ENCODE results near the gene CACNA1I. TPM values are rescaled to one million over a fixed set of nuclear protein-coding genes. Genes with fewer than 3 reads are reported as not detected.
"Not testable (repeated sequence)": the region's sequence is repeated elsewhere in the genome, so short reads cannot be mapped to it uniquely, and the experiment has no call there.

CACNA1I gene
- total RNA-seq (2021) (2.1 to 2.9 TPM (median 2.3 TPM) in 3 replicates), Bru-seq, nascent RNA (percentile 17 among the genes with signal in this experiment)
- long read RNA-seq, experiment 1, partial matches to known transcripts: 1 of 5 reads
- long read RNA-seq, experiment 1, other reads (novel, unspliced or antisense): 4 of 5 reads
- long read RNA-seq, experiment 2, partial matches to known transcripts: 9 of 9 reads
- long read RNA-seq, experiment 2, other reads (novel, unspliced or antisense): 0 of 9 reads
- long read RNA-seq, experiment 3: 0 reads

- H3K27me3 Mint-ChIP-seq (ENCODE audit: low read depth): no peaks in the 10 kb centered on the region; the same call in 1 of the 2 replicates
- ChIA-PET POLR2A (no interaction called here), CTCF (interaction anchor here (1.6 kb wide), 1 partner anchor 36 kb away, joined by 8 read pairs; no protein-coding TSS in a partner anchor)
- ATAC-seq: no peak
- H3K9me3 Mint-ChIP-seq: peaks cover 4% of the 10 kb centered on the region
- TF ChIP-seq ZBTB21 (CRISPR knock-in tag; IDR thresholded peaks at IDR 0.05; ENCODE audit: borderline replicate concordance) (no peak), GRHL2 (CRISPR knock-in tag; IDR thresholded peaks at IDR 0.05; ENCODE audit: insufficient replicate concordance, severe bottlenecking) (no peak), ZNF423 (CRISPR knock-in tag; IDR thresholded peaks at IDR 0.05) (no peak), CTCF (IDR thresholded peaks at IDR 0.05) (no peak), ZNF263 (CRISPR knock-in tag; IDR thresholded peaks at IDR 0.05; ENCODE audit: low read depth) (no peak)
- TF ChIP-seq, protein P1, sequence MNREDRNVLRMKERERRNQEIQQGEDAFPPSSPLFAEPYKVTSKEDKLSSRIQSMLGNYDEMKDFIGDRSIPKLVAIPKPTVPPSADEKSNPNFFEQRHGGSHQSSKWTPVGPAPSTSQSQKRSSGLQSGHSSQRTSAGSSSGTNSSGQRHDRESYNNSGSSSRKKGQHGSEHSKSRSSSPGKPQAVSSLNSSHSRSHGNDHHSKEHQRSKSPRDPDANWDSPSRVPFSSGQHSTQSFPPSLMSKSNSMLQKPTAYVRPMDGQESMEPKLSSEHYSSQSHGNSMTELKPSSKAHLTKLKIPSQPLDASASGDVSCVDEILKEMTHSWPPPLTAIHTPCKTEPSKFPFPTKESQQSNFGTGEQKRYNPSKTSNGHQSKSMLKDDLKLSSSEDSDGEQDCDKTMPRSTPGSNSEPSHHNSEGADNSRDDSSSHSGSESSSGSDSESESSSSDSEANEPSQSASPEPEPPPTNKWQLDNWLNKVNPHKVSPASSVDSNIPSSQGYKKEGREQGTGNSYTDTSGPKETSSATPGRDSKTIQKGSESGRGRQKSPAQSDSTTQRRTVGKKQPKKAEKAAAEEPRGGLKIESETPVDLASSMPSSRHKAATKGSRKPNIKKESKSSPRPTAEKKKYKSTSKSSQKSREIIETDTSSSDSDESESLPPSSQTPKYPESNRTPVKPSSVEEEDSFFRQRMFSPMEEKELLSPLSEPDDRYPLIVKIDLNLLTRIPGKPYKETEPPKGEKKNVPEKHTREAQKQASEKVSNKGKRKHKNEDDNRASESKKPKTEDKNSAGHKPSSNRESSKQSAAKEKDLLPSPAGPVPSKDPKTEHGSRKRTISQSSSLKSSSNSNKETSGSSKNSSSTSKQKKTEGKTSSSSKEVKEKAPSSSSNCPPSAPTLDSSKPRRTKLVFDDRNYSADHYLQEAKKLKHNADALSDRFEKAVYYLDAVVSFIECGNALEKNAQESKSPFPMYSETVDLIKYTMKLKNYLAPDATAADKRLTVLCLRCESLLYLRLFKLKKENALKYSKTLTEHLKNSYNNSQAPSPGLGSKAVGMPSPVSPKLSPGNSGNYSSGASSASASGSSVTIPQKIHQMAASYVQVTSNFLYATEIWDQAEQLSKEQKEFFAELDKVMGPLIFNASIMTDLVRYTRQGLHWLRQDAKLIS (CRISPR knock-in tag; IDR thresholded peaks at IDR 0.05; ENCODE audit: borderline replicate concordance): no peak
- H3K4me1 Mint-ChIP-seq: peaks cover 4% of the 10 kb centered on the region; the same call in 1 of the 2 replicates
- H3K27ac Mint-ChIP-seq: no peak within 1 kb of the TSS
- no peaks in the 10 kb centered on the region for H3K36me3 Mint-ChIP-seq
- no peak for DNase-seq (ENCODE audit: low spot score)
- H3K4me3 Mint-ChIP-seq: no peak within 1 kb of the TSS
Observed at GRCh38 chr22:39570665-39571064, at the start of gene CACNA1I. Gene CACNA1I, plus strand, starts transcription at chr22:39570753. Its CDS starts 0 bp downstream, at chr22:39570753.

- peaks cover 44% of the 10 kb centered on the region for H3K4me1 Mint-ChIP-seq
- DNase-seq (ENCODE audit: low spot score); CTCF ChIA-PET: not testable (repeated sequence)
Observed at GRCh38 chr22:39521106-39521885, 49.3 kb upstream of the CACNA1I start.

GRCh38 chr22:39522091-39522490 lies 48.5 kb upstream of the CACNA1I start:
- H3K9me3 Mint-ChIP-seq; ATAC-seq; DNase-seq (ENCODE audit: low spot score): not testable (repeated sequence)
- Mint-ChIP-seq H3K27ac (peak overlapping the region; percentile 94), H3K4me3 (peak overlapping the region; percentile 95), H3K36me3 (peaks cover 47% of the 10 kb centered on the region), H3K4me1 (peaks cover 44% of the 10 kb centered on the region), H3K27me3 (ENCODE audit: low read depth) (peaks cover 14% of the 10 kb centered on the region)
- ChIA-PET CTCF (interaction anchor here (1.3 to 4.7 kb wide), 2 partner anchors 26 to 28 kb away, joined by 3 to 21 read pairs; no protein-coding TSS in a partner anchor), POLR2A (interaction anchor here (1.0 kb wide), 1 partner anchor 211 kb away, joined by 6 read pairs; no protein-coding TSS in a partner anchor)

More at GRCh38 chr22:39521106-39521885, 49.3 kb upstream of the CACNA1I start:
- POLR2A ChIA-PET: interaction anchor here (1.7 kb wide), 1 partner anchor 8 kb away, joined by 15 read pairs; no protein-coding TSS in a partner anchor
- peak overlapping the region; percentile 100 for H3K27ac Mint-ChIP-seq
- ATAC-seq, H3K9me3 Mint-ChIP-seq: not testable (repeated sequence)
- H3K36me3 Mint-ChIP-seq: peaks cover 51% of the 10 kb centered on the region
- peak; percentile 23; the same call in 1 of the 2 replicates for TF ChIP-seq RORB (CRISPR knock-in tag; IDR thresholded peaks at IDR 0.05)
- peaks cover 21% of the 10 kb centered on the region for H3K27me3 Mint-ChIP-seq (ENCODE audit: low read depth)
- peak overlapping the region; percentile 95 for H3K4me3 Mint-ChIP-seq

GRCh38 chr22:39522567-39523300 lies 47.8 kb upstream of the CACNA1I start:
- Mint-ChIP-seq H3K4me3 (peak overlapping the region; percentile 95), H3K9me3 (no peaks in the 10 kb centered on the region), H3K4me1 (peaks cover 48% of the 10 kb centered on the region), H3K27ac (peak overlapping the region; percentile 94), H3K27me3 (ENCODE audit: low read depth) (peaks cover 8% of the 10 kb centered on the region), H3K36me3 (peaks cover 44% of the 10 kb centered on the region)
- no peak for DNase-seq (ENCODE audit: low spot score)
- ChIA-PET POLR2A (interaction anchor here (0.6 to 2.4 kb wide), 5 partner anchors 10 to 1723 kb away, joined by 3 to 8 read pairs (median 6); partner anchors contain the start of genes MIEF1 and RPS19BP1), CTCF (interaction anchor here (0.5 to 4.7 kb wide), 4 partner anchors 26 to 206 kb away, joined by 3 to 21 read pairs (median 3); no protein-coding TSS in a partner anchor)
- no peak for ATAC-seq
- TF ChIP-seq USF1 (CRISPR knock-in tag; IDR thresholded peaks at IDR 0.05): no peak
- TF ChIP-seq EMX1 (CRISPR knock-in tag; IDR thresholded peaks at IDR 0.05): peak; percentile 97
- TF ChIP-seq, protein P2, sequence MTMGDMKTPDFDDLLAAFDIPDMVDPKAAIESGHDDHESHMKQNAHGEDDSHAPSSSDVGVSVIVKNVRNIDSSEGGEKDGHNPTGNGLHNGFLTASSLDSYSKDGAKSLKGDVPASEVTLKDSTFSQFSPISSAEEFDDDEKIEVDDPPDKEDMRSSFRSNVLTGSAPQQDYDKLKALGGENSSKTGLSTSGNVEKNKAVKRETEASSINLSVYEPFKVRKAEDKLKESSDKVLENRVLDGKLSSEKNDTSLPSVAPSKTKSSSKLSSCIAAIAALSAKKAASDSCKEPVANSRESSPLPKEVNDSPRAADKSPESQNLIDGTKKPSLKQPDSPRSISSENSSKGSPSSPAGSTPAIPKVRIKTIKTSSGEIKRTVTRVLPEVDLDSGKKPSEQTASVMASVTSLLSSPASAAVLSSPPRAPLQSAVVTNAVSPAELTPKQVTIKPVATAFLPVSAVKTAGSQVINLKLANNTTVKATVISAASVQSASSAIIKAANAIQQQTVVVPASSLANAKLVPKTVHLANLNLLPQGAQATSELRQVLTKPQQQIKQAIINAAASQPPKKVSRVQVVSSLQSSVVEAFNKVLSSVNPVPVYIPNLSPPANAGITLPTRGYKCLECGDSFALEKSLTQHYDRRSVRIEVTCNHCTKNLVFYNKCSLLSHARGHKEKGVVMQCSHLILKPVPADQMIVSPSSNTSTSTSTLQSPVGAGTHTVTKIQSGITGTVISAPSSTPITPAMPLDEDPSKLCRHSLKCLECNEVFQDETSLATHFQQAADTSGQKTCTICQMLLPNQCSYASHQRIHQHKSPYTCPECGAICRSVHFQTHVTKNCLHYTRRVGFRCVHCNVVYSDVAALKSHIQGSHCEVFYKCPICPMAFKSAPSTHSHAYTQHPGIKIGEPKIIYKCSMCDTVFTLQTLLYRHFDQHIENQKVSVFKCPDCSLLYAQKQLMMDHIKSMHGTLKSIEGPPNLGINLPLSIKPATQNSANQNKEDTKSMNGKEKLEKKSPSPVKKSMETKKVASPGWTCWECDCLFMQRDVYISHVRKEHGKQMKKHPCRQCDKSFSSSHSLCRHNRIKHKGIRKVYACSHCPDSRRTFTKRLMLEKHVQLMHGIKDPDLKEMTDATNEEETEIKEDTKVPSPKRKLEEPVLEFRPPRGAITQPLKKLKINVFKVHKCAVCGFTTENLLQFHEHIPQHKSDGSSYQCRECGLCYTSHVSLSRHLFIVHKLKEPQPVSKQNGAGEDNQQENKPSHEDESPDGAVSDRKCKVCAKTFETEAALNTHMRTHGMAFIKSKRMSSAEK (CRISPR knock-in tag; IDR thresholded peaks at IDR 0.05; ENCODE audit: borderline replicate concordance): peak; percentile 86
- TF ChIP-seq JUN (CRISPR knock-in tag; IDR thresholded peaks at IDR 0.05): no peak
- no peak for TF ChIP-seq CREM (CRISPR knock-in tag; IDR thresholded peaks at IDR 0.05)
- peak; percentile 93 for TF ChIP-seq ZNF671 (CRISPR knock-in tag; IDR thresholded peaks at IDR 0.05)
- TF ChIP-seq PRRX2 (CRISPR knock-in tag; IDR thresholded peaks at IDR 0.05): peak; percentile 97
